Transverse colon (tissue), 4 donors: ENCODE measurements around the gene MLH3. TPM values are rescaled to one million over a fixed set of nuclear protein-coding genes. Genes with fewer than 3 reads are reported as not detected.

Source experiments
- DNase-seq: peaks from one replicate; pipeline ENCODE4 v3.0.0-alpha.2; 2019
- H3K27ac ChIP-seq, 4 donors: fragments of 200-600 bp; sonication (generic); 2 replicates each; pipeline ENCODE4 v1.5.1; 2016 to 2018; ENCODE audit warnings: inconsistent platforms in 4 of 4
- H3K27me3 ChIP-seq: fragments of 200-600 bp; sonication (generic); 2 replicates; pipeline ENCODE4 v1.5.1; 2017; ENCODE audit warnings: inconsistent platforms
- H3K36me3 ChIP-seq, 4 donors: fragments of 200-600 bp; sonication (generic); 2 replicates each; pipeline ENCODE4 v1.5.1; 2017 to 2019; ENCODE audit warnings: inconsistent platforms in 4 of 4
- H3K4me1 ChIP-seq, 4 donors: fragments of 200-600 bp; sonication (generic); 2 replicates each; pipeline ENCODE4 v1.5.1; 2017 to 2020; ENCODE audit warnings: inconsistent platforms in 4 of 4
- H3K4me3 ChIP-seq, 4 donors: fragments of 200-600 bp; sonication (generic); 1 replicate in 1 of 4; 2 replicates in 3 of 4; pipeline versions ENCODE4 v1.5.1 to v1.6.1; 2017 to 2019; ENCODE audit warnings: inconsistent platforms in 4 of 4
- H3K9me3 ChIP-seq, 2 donors: fragments of 200-600 bp; sonication (generic); 2 replicates each; pipeline ENCODE4 v1.5.1; 2017 to 2019; ENCODE audit warnings: inconsistent platforms in 2 of 2
- CTCF ChIP-seq, 5 experiments: fragments of 200-600 bp in 3 of 5; fragments of 450-650 bp in 2 of 5; sonication (generic) in 3 of 5; IDR thresholded peaks; 1 replicate in 2 of 5; 2 replicates in 3 of 5; pipeline ENCODE4 v1.5.1; 2016 to 2017; ENCODE audit warnings: antibody characterized with exemption in 5 of 5, inconsistent platforms in 3 of 5, mild to moderate bottlenecking in 2 of 5, moderate library complexity in 1 of 5
- EP300 ChIP-seq: sonication (generic); formaldehyde crosslinking; IDR thresholded peaks from one replicate; pipeline ENCODE4 v1.6.1; 2017; ENCODE audit warnings: antibody characterized with exemption, low read depth
- POLR2A ChIP-seq: fragments of 450-650 bp; IDR thresholded peaks from one replicate; pipeline ENCODE4 v1.6.1; 2016; ENCODE audit warnings: antibody characterized with exemption, mild to moderate bottlenecking, moderate library complexity
- POLR2AphosphoS5 ChIP-seq, 3 donors: sonication (generic); formaldehyde crosslinking; IDR thresholded peaks; one replicate each; pipeline ENCODE4 v1.6.1; 2016; ENCODE audit warnings: antibody characterized with exemption in 3 of 3
- WGBS, 2 donors: methylation state at CpG; one replicate each; pipeline ENCODE4 v1.1.5; 2018; ENCODE audit warnings: low coverage in 1 of 2; 5-methylcytosine and 5-hydroxymethylcytosine counted together
- in situ Hi-C, 4 donors: fragments of 200-750 bp; cut with MboI; loops; one replicate each; pipeline versions ENCODE4 v1.15.0 to v1.15.1; 2017; ENCODE audit warnings: low sequenced_read_pairs in 3 of 4, low pct_ligation_motif_present in 1 of 4, low pct_unique_long_range_greater_than_20kb in 1 of 4
- intact Hi-C: fragments of 100-400 bp; cut with DNase I; formaldehyde crosslinking; loops from one replicate; pipeline ENCODE4 v1.15.1; 2023; ENCODE audit warnings: low total_unique reads
- small RNA-seq, 4 donors: library from RNA; depleted of rRNA; stranded (forward); fragments of <200 nt; gene quantifications; one replicate each; pipeline ENCODE3, GENCODE V24; 2016
- total RNA-seq, 4 donors: library from RNA; depleted of rRNA; stranded (reverse); fragments of >200 nt; gene quantifications; one replicate each; pipeline ENCODE4 v1.1.0, GENCODE V29; 2016

MLH3 gene
- total RNA-seq, 4 donors from 2014 or later, result 24.5 to 58.3 (median 42.5) TPM

GRCh38 chr14:74968811-74969210 is 82.5 kb downstream of the MLH3 start:
- TF ChIP-seq CTCF (IDR thresholded peaks at IDR 0.05), result no peak
- no peak for TF ChIP-seq POLR2AphosphoS5 (IDR thresholded peaks at IDR 0.05)
- TF ChIP-seq POLR2A, result no peak
- no peak for TF ChIP-seq EP300
- H3K36me3 ChIP-seq, result no peaks in the 10 kb centered on the region
- in situ Hi-C loops (no loop called here), intact Hi-C loops (loop anchor here (5.0 kb wide), 1 partner anchor 1513 kb away; no protein-coding TSS in a partner anchor)
- peaks cover 0 to under 1% (median 0%) of the 10 kb centered on the region in 4 donors for H3K4me1 ChIP-seq
- H3K4me3 ChIP-seq, result no peak overlapping the region
- no peaks in the 10 kb centered on the region for H3K9me3 ChIP-seq
- no peak for DNase-seq
- H3K27ac ChIP-seq, result no peak overlapping the region
- no peaks in the 10 kb centered on the region for H3K27me3 ChIP-seq
- WGBS, 2 donors, result 50 to 72% methylated on average over 1 of the region's 1 CpG

- H3K4me1 ChIP-seq, result no peaks in the 10 kb centered on the region
- no peak overlapping the region for H3K27ac ChIP-seq
- H3K27me3 ChIP-seq, result no peaks in the 10 kb centered on the region
- no peaks in the 10 kb centered on the region for H3K9me3 ChIP-seq
- TF ChIP-seq CTCF (IDR thresholded peaks at IDR 0.05), result no peak
- TF ChIP-seq POLR2AphosphoS5 (IDR thresholded peaks at IDR 0.05), result no peak
- TF ChIP-seq EP300, result no peak
- TF ChIP-seq POLR2A, result no peak
- no peak overlapping the region for H3K4me3 ChIP-seq
- in situ Hi-C loops, result no loop called here
- WGBS, 2 donors, result 75 to 76% methylated on average over 2 to 5 of the region's 5 CpGs
- no peak for DNase-seq
- no peaks in the 10 kb centered on the region for H3K36me3 ChIP-seq
- intact Hi-C loops, result loop anchor here (5.0 kb wide), 1 partner anchor 1517 kb away; no protein-coding TSS in a partner anchor
Observed at GRCh38 chr14:74965486-74966153, 85.6 kb downstream of the MLH3 start.

GRCh38 chr14:74964787-74965485 is 86.3 kb downstream of the MLH3 start:
- no peaks in the 10 kb centered on the region for H3K4me1 ChIP-seq
- TF ChIP-seq CTCF (IDR thresholded peaks at IDR 0.05), result no peak
- no peak for TF ChIP-seq POLR2AphosphoS5 (IDR thresholded peaks at IDR 0.05)
- TF ChIP-seq EP300, result no peak
- no peak for TF ChIP-seq POLR2A
- no peak overlapping the region for H3K4me3 ChIP-seq
- no peaks in the 10 kb centered on the region for H3K36me3 ChIP-seq
- no peaks in the 10 kb centered on the region for H3K9me3 ChIP-seq
- 76 to 100% methylated on average over 1 to 4 of the region's 4 CpGs for WGBS, 2 donors
- H3K27ac ChIP-seq, result no peak overlapping the region
- in situ Hi-C loops, result no loop called here
- DNase-seq, result no peak
- intact Hi-C loops, result loop anchor here (5.0 kb wide), 1 partner anchor 1517 kb away; no protein-coding TSS in a partner anchor
- no peaks in the 10 kb centered on the region for H3K27me3 ChIP-seq

Small RNA genes within 50 kb of the gene (small RNA-seq; reads per million reads assigned to genes)
- gene RNU6-689P, result 0 reads per million in 4 donors

Other genes with a start within 250 kb of the MLH3 start
- gene PROX2, start 175.3 kb downstream of the MLH3 start, total RNA-seq, result under 1 TPM in 1 of 4 donors, not detected in 3; 0.79 TPM
- gene DLST, start 169.6 kb downstream of the MLH3 start, total RNA-seq, result 100 to 1,000 TPM in 3 of 4 donors, 10 to 100 TPM in 1; 65.1 to 135 (median 103) TPM
- gene RPS6KL1, start 128.2 kb downstream of the MLH3 start, total RNA-seq, result 10 to 100 TPM in 1 of 4 donors, 1 to 10 TPM in 2, not detected in 1; 6.4 to 54.1 (median 9.3) TPM
- 10 to 100 TPM in 2 of 4 donors, 1 to 10 TPM in 1, not detected in 1; 9.7 to 10.5 (median 10.1) TPM for gene PGF, start 95.9 kb downstream of the MLH3 start, total RNA-seq
- 10 to 100 TPM; 42.9 to 55.4 (median 51.1) TPM for gene EIF2B2, start 48.5 kb downstream of the MLH3 start, total RNA-seq
- 10 to 100 TPM in 3 of 4 donors, 1 to 10 TPM in 1; 6.6 to 36.0 (median 23.2) TPM for gene ACYP1, start 12.6 kb upstream of the MLH3 start, total RNA-seq
- 10 to 100 TPM in 1 of 4 donors, 1 to 10 TPM in 2, not detected in 1; 7.5 to 40.0 (median 8.1) TPM for gene ZC2HC1C, start 18.2 kb upstream of the MLH3 start, total RNA-seq
- 100 to 1,000 TPM in 1 of 4 donors, 10 to 100 TPM in 3; 24.4 to 121 (median 53.4) TPM for gene NEK9, start 75.6 kb upstream of the MLH3 start, total RNA-seq
- gene TMED10, start 125.1 kb upstream of the MLH3 start, total RNA-seq, result 100 to 1,000 TPM in 3 of 4 donors, 10 to 100 TPM in 1; 70.3 to 255 (median 244) TPM
- 1,000 to 10,000 TPM in 2 of 4 donors, 100 to 1,000 TPM in 2; 345 to 1,356 (median 884) TPM for gene FOS, start 227.4 kb upstream of the MLH3 start, total RNA-seq